CD4-positive, alpha-beta T cell treated with Interleukin-12 subunit alpha and Interleukin-12 subunit beta, for 1 hour (primary cell): Measurements from ENCODE around the gene SKIC8.
A peak's percentile ranks its signal among the peaks of the same experiment; 100 is the strongest.

Experiments used
- DNase-seq: peaks from one replicate; pipeline ENCODE4 v3.0.0-alpha.2; 2020

The SKIC8 gene

GRCh38 chr15:78299101-78299930, at the start of gene SKIC8:
SKIC8 (minus strand) TSS chr15:78299609; CDS start chr15:78295686, 3,923 bp downstream.
- peak; percentile 93 for DNase-seq

GRCh38 chr15:78347586-78348543, 48.5 kb upstream of the SKIC8 start:
- DNase-seq: no peak

GRCh38 chr15:78345396-78346125, 46.2 kb upstream of the SKIC8 start:
- DNase-seq: no peak

GRCh38 chr15:78343276-78344060, 44.1 kb upstream of the SKIC8 start:
- no peak for DNase-seq

GRCh38 chr15:78342021-78342420, 42.6 kb upstream of the SKIC8 start:
- no peak for DNase-seq

- no peak for DNase-seq
Measured at GRCh38 chr15:78341057-78341987, 41.9 kb upstream of the SKIC8 start.

- no peak for DNase-seq
Measured at GRCh38 chr15:78340231-78341056, 41.0 kb upstream of the SKIC8 start, which contains the start of gene CRABP1. CRABP1 (plus strand) TSS chr15:78340353; CDS start chr15:78340429, 76 bp downstream.

GRCh38 chr15:78339559-78339958, 40.1 kb upstream of the SKIC8 start:
- no peak for DNase-seq

- no peak for DNase-seq
Measured at GRCh38 chr15:78338781-78339180, 39.4 kb upstream of the SKIC8 start.

GRCh38 chr15:78335985-78336384, 36.6 kb upstream of the SKIC8 start:
- no peak for DNase-seq

- DNase-seq: no peak
Measured at GRCh38 chr15:78334845-78335244, 35.4 kb upstream of the SKIC8 start.

GRCh38 chr15:78329625-78330024, 30.2 kb upstream of the SKIC8 start:
- DNase-seq: no peak

GRCh38 chr15:78327466-78327865, 28.1 kb upstream of the SKIC8 start:
- no peak for DNase-seq

GRCh38 chr15:78325092-78325843, 25.9 kb upstream of the SKIC8 start:
- no peak for DNase-seq

- DNase-seq: no peak
Measured at GRCh38 chr15:78324144-78324543, 24.7 kb upstream of the SKIC8 start.

GRCh38 chr15:78323693-78324092, 24.3 kb upstream of the SKIC8 start:
- DNase-seq: no peak

- DNase-seq: no peak
Measured at GRCh38 chr15:78322724-78323521, 23.5 kb upstream of the SKIC8 start.

- no peak for DNase-seq
Measured at GRCh38 chr15:78322243-78322642, 22.8 kb upstream of the SKIC8 start.
